Melanocyte of skin (primary cell): Measurements from ENCODE around the gene HOXD8. TPM values are rescaled to one million over a fixed set of nuclear protein-coding genes. Genes with fewer than 3 reads are reported as not detected.

ENCODE experiments used
- small RNA-seq, 2 donors: library from RNA; depleted of rRNA; stranded (forward); fragments of <200 nt; gene quantifications; one replicate each; pipeline ENCODE3, GENCODE V24; 2012
- total RNA-seq, 2 donors: library from RNA; depleted of rRNA; stranded (reverse); fragments of >200 nt; gene quantifications; 2 replicates each; pipeline ENCODE4 v1.2.3, GENCODE V29; 2012

HOXD8 gene
- total RNA-seq = 1 to 10 TPM in 1 of 2 donors, not detected in 1; 2.7 TPM

DNA sequence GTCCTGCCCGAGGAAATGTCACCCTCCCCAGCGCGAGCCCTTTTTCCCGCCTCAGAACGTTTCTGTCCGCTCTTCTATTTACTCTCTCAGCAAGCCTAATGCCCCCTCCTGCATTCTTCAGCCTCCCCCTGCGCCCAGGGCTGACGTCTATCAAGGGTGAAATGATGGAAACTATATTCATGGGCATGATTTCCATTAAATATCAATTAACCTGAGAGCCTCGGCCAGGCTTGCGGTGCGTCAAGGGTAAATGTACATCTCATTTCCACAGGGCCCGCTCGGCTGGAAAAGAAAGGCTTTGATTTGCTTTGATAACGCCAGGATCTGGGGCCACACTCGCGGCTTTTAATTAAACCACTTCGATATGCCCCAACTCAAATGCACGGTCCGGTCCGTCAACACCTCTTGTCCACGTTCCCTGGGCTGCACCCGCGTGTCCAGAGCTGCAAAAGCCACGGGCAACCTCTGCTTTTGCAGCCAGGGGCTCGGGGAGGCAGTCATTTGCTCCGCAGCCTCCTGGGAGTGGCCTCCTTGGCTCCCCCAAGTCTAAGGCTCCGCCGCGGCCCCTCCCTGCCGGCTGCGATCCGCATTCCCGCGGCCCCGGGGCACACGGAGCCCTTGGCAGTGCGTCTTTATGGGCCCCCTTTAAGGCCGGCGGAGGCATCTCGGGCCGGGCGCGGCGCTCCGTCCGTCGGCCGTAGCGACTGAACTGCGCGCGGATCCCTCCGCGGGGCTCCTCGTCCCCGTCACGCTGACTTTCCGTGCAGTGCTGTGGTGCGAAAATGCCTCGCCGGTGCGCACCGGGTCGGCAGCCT, at the start of gene HOXD8:
Gene HOXD8 (plus strand): TSS at position 724 of the 815 bp plus-strand sequence. CDS start 662 bp downstream, outside the sequence.

DNA sequence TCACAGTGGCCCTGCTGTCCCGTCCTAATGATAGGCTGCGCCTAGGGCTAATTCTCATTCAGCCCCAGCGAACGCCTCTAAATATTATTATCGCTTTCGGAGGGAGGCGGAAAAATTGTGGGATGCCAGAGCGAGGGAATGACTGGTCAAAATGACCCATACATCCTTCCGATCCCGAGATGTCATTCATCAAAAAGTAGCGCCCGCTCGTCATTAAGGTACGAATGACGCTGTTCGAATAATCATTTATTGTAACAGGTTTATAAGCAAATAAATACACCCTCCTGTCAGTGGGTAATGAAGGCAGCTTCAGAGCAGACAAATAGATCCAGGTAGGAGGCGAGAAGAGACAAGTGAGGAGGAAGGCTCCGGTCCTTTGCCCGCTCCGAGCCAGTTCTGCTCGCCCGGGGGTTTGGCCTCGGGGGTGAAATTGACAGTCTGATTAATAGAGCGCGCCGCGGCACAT, 45.7 kb upstream of the HOXD8 start, which contains the start of gene EVX2:
Gene EVX2 (minus strand): TSS at position 167 of the 466 bp plus-strand sequence. CDS start 186 bp downstream, outside the sequence.

DNA sequence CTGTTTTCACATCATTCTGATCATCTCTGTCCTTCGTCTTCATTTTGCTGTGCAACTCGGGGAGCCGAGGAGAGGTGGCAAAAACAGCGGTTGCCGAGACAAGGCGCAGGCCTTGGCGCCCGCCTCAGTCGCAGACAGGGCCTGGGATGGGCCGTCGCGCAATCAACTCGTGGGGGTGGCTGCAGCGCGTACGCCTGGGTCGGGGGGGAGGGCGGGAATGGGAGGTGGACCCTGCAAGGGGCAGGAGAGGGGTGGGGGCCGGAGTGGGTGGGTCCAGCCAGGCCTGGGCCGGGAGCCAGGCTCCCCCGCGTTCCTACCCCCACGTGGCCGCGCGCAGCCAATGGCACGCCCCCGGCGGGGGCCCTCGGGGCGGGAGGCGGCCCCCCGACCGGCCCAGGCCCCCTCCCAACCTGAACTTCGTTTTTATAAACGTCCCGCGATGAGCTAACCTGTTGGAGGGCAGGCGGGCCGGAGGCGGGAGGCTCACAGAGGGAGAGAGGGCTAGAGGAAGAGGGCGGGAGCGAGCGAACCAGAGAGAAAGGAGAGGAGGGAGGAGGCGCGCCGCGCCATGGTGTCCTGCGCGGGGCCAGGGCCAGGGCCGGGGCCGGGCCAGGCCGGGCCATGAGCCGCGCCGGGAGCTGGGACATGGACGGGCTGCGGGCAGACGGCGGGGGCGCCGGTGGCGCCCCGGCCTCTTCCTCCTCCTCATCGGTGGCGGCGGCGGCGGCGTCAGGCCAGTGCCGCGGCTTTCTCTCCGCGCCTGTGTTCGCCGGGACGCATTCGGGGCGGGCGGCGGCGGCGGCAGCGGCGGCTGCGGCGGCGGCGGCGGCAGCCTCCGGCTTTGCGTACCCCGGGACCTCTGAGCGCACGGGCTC, 37.0 kb upstream of the HOXD8 start, which contains the start of gene HOXD13:
Gene HOXD13 (plus strand): TSS at position 452 of the 875 bp plus-strand sequence. CDS start 170 bp downstream, at position 622.

DNA sequence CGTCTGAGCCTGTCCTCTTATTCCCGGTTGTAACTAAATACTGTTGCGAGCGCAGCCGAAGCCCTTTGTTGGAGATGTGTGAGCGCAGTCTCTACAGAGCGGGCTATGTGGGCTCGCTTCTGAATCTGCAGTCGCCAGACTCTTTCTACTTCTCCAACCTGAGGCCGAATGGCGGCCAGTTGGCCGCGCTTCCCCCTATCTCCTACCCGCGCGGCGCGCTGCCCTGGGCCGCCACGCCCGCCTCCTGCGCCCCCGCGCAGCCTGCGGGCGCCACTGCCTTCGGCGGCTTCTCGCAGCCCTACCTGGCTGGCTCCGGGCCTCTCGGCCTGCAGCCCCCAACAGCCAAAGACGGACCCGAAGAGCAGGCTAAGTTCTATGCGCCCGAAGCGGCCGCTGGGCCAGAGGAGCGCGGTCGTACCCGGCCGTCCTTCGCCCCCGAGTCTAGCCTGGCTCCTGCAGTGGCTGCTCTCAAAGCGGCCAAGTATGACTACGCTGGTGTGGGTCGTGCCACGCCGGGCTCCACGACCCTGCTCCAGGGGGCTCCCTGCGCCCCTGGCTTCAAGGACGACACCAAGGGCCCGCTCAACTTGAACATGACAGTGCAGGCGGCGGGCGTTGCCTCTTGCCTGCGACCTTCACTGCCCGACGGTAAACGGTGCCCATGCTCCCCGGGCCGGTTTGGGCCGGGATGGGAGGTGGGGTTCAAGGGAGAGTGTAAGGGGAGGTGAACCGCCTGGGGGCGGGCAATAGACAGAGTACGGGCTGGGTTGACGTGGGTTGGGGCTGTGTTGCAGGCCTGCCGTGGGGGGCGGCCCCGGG, 29.6 kb upstream of the HOXD8 start, which contains the start of gene HOXD12:
Gene HOXD12 (plus strand): TSS at position 68 of the 819 bp plus-strand sequence. CDS start 7 bp downstream, at position 75.

DNA sequence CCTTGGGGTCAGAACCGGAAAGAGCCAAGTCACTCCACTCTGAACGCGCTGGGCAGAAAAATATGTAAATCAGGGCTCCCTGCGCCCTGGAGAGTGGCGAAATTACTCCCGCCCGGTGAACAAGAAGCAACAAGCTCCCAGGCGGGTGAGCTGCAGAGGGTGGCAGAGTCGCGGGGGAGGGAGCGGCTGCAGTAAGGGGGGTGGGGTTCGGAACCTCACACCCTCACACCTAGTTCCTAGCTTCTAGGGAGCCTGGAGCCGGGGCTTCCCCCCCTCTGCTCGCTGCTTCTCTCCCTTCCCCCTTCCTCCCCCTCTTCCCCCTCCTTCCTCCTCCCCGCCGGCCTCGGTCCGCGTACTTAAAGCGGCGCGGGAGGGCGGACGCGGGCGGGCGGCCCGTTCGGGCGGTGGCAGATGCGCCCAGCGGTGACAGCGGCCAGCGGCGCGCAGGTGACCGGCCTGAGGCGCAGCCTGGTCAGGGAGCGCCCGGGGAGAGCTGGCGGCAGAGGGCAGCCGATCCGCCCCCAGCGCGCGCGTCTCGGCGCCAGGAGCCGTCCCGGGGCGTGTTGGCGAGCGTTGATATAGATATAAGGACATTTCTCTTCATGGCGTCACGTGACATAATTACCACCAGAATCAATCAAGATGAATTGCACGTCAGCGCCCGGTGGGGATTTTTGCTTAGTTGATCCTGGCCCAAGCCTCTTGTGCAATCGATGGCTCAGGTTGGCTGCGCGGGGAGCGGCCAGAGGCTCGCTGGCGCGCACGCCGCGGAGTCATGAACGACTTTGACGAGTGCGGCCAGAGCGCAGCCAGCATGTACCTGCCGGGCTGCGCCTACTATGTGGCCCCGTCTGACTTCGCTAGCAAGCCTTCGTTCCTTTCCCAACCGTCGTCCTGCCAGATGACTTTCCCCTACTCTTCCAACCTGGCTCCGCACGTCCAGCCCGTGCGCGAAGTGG, 22.6 kb upstream of the HOXD8 start, which contains the start of gene HOXD11:
Gene HOXD11 (plus strand): TSS at position 700 of the 959 bp plus-strand sequence. CDS start 76 bp downstream, at position 776.

DNA sequence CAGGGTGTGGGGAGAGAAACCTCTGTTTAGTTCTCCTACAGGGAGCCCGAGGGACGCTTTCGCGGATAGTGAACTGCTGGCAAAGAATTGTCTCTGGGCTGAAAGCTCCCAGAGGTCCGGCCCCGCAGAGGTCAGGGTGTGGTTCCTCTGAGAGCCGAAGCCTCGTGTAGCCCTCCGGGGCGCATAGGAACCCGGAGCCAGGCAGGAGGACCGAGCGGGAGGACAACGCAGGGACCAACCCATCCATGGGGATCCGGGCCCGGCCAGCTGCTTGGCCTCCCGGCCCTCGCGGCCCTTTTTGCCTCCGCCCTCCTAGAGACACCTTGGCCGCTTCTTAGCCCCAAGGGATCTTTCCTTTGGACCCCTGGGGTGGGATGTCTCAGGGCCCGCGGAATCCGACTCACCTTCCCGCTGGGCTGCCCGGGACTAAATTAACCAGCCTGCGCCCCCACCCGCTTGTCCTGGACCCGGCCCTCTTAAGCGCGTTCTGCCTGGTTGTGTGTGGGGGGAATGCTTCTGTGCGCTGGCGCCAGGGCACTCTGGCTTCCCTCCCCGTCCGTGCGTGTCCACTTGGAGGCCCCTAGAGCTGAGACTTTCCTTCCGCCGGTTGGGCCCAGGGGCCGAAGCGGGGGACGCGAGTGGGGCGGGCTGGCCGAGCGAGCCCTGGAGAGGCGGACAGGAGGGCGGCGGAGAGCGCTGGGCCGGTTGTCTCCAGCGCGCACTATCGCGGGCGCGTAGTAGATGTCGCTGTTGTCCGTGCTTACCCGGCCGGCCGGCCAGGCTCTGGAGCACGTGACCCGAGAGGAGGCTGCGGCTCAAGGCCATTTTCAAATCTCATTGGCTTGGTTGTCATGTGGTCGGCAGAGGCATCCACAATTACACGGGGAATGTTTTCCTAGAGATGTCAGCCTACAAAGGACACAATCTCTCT, 13.4 kb upstream of the HOXD8 start, which contains the start of gene HOXD10:
Gene HOXD10 (plus strand): TSS at position 896 of the 931 bp plus-strand sequence. CDS start 56 bp downstream, outside the sequence.

DNA sequence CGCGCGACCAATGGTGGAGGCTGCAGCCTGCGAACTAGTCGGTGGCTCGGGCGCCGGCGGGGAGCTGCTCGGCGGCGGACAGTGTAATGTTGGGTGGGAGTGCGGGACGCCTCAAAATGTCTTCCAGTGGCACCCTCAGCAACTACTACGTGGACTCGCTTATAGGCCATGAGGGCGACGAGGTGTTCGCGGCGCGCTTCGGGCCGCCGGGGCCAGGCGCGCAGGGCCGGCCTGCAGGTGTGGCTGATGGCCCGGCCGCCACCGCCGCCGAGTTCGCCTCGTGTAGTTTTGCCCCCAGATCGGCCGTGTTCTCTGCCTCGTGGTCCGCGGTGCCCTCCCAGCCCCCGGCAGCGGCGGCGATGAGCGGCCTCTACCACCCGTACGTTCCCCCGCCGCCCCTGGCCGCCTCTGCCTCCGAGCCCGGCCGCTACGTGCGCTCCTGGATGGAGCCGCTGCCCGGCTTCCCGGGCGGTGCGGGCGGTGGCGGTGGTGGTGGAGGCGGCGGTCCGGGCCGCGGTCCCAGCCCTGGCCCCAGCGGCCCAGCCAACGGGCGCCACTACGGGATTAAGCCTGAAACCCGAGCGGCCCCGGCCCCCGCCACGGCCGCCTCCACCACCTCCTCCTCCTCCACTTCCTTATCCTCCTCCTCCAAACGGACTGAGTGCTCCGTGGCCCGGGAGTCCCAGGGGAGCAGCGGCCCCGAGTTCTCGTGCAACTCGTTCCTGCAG, 6.7 kb upstream of the HOXD8 start, which contains the start of gene HOXD9:
Gene HOXD9 (plus strand): TSS at position 37 of the 728 bp plus-strand sequence. CDS start 50 bp downstream, at position 87.

DNA sequence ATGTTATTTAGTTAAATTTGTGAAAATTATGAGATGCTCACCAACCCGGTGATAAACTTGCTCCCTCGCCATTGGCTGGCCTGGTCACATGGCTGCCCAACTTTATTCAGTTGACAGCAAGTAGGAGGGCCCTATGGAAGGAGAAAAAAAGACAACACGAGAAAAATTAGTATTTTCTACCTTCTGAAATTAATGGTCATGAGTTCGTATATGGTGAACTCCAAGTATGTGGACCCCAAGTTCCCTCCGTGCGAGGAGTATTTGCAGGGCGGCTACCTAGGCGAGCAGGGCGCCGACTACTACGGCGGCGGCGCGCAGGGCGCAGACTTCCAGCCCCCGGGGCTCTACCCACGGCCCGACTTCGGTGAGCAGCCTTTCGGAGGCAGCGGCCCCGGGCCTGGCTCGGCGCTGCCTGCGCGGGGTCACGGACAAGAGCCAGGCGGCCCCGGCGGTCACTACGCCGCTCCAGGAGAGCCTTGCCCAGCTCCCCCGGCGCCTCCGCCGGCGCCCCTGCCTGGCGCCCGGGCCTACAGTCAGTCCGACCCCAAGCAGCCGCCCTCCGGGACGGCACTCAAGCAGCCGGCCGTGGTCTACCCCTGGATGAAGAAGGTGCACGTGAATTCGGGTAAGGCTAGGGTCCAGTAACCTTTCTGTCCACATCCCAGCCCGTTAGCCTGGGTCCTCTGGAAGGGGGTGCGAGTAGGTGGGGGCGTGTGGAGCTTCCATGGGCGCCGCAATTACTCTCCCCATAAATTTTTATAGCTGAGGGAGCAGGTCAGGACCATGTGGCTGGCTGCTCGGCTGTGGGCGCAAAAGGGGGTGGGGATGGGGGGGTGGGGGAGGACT, 22.2 kb downstream of the HOXD8 start, which contains the start of gene HOXD4:
Gene HOXD4 (plus strand): TSS at position 109 of the 846 bp plus-strand sequence. CDS start 84 bp downstream, at position 193.

DNA sequence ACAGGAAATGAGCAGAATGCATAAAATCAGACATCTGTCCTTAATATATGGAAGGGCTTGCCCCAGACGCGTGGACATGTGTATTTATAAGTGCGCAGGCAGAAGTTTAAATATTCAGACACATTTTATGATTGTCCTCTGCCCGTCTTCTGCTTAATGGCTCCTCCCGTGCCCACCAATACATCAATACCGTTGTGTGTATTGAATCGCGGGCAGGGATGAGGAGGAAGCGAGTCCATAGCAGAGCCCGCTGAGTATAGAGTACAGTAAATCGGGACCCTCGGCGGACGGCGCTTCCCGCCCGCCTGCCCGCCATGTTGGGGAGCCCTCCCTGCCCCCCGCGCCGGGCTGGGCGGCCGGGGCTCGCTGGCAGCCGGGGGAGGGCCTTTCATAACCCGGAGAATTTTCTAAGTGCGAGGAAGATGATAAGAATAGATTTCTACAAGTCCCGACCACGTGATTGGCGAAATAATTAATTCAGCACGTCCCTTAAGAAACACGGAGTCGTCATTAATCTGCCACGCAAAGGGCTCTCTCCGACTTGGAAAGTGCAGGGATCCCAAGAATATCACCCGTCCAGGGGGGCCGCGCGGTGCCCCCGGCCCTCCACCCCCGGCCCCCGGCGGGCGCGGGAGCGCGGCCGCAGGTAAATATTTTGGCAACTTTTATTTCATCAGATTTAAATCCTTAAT, 27.4 kb downstream of the HOXD8 start, which contains the start of gene HOXD3:
Gene HOXD3 (plus strand): TSS at position 501 of the 692 bp plus-strand sequence. CDS start 11,808 bp downstream, outside the sequence.

Small RNAs within 50 kb of the gene (small RNA-seq; reads per million reads assigned to genes)
- 239 to 2,732 reads per million in 2 donors for gene MIR10B

Other genes starting within 250 kb of the HOXD8 start
- gene LNPK, start 127.4 kb upstream of the HOXD8 start, total RNA-seq = 10 to 100 TPM; 28.6 to 31.3 TPM
- not detected for gene EVX2, start 45.7 kb upstream of the HOXD8 start, total RNA-seq
- not detected for gene HOXD13, start 37.0 kb upstream of the HOXD8 start, total RNA-seq
- gene HOXD12, start 29.9 kb upstream of the HOXD8 start, total RNA-seq = not detected
- gene HOXD11, start 22.4 kb upstream of the HOXD8 start, total RNA-seq = not detected
- not detected for gene HOXD10, start 12.9 kb upstream of the HOXD8 start, total RNA-seq
- gene HOXD9, start 7.0 kb upstream of the HOXD8 start, total RNA-seq = not detected
- 1 to 10 TPM in 1 of 2 donors, not detected in 1; 1.7 TPM for gene HOXD4, start 21.8 kb downstream of the HOXD8 start, total RNA-seq
- 1 to 10 TPM in 1 of 2 donors, not detected in 1; 2.7 TPM for gene HOXD3, start 27.6 kb downstream of the HOXD8 start, total RNA-seq
- gene HOXD1, start 59.0 kb downstream of the HOXD8 start, total RNA-seq = not detected
- gene MTX2, start 139.7 kb downstream of the HOXD8 start, total RNA-seq = 10 to 100 TPM; 12.4 to 17.3 TPM